Activated CD8-positive, alpha-beta T cell treated with anti-CD3 and anti-CD28 coated beads for 36 hours (primary cell): Measurements from ENCODE around the gene RIN3. TPM values are rescaled to one million over a fixed set of nuclear protein-coding genes. Genes with fewer than 3 reads are reported as not detected.

Experiments
- ATAC-seq: fragments of 200-7000 bp; cut with Tn5 transposase; one replicate; pipeline ENCODE4 v1.10.0; 2021; ENCODE audit warnings: mild to moderate bottlenecking, moderate library complexity
- CTCF ChIA-PET: fragments of 350-600 bp; sonication (Branson Sonifier 250); formaldehyde crosslinking; loops from one replicate; lab custom pipeline; 2021; ENCODE audit warnings: antibody characterized with exemption; lab: Charles Lee
- POLR2A ChIA-PET: fragments of 350-600 bp; sonication (Branson Sonifier 250); formaldehyde crosslinking; loops from one replicate; lab custom pipeline; 2021; ENCODE audit warnings: antibody characterized with exemption; lab: Charles Lee
- DNase-seq: peaks from one replicate; pipeline ENCODE4 v3.0.0-alpha.2; 2020
- H3K27ac Mint-ChIP-seq: one replicate; pipeline ENCODE4 v1.8.0; 2021; ENCODE audit warnings: mild to moderate bottlenecking, mixed read lengths
- H3K27me3 Mint-ChIP-seq: one replicate; pipeline ENCODE4 v1.8.0; 2021; ENCODE audit warnings: mixed read lengths
- H3K36me3 Mint-ChIP-seq: one replicate; pipeline ENCODE4 v1.8.0; 2021; ENCODE audit warnings: low read depth, mixed read lengths
- H3K4me1 Mint-ChIP-seq: one replicate; pipeline ENCODE4 v1.8.0; 2021; ENCODE audit warnings: low read depth, mixed read lengths
- H3K4me3 Mint-ChIP-seq: one replicate; pipeline ENCODE4 v1.8.0; 2021; ENCODE audit warnings: mild to moderate bottlenecking, moderate library complexity, mixed read lengths
- H3K9me3 Mint-ChIP-seq: one replicate; pipeline ENCODE4 v1.8.0; 2021; ENCODE audit warnings: mixed read lengths
- CTCF ChIP-seq: fragments of 200-600 bp; IDR thresholded peaks from one replicate; pipeline ENCODE4 v1.8.0; 2022; ENCODE audit warnings: antibody characterized with exemption, mild to moderate bottlenecking
- intact Hi-C: fragments of 100-400 bp; cut with micrococcal nuclease; formaldehyde crosslinking; loops from one replicate; pipeline ENCODE4 v1.10.0; 2022
- total RNA-seq, 2 experiments: library from RNA; stranded (reverse); gene quantifications; one replicate each; pipeline ENCODE4 v1.2.3, GENCODE V29; 2021

The RIN3 gene
- total RNA-seq, 2 experiments from 2014 or later = 61.3 to 62.4 TPM

- DNase-seq (no peak), ATAC-seq (no peak)
- ChIA-PET CTCF (interaction anchor here (1.1 to 2.1 kb wide), 3 partner anchors 33 to 38 kb away, joined by 3 to 6 read pairs (median 4); no protein-coding TSS in a partner anchor), POLR2A (interaction anchor here (1.3 kb wide), 1 partner anchor 101 kb away, joined by 3 read pairs; no protein-coding TSS in a partner anchor)
- no peak overlapping the region for H3K4me3 Mint-ChIP-seq
- peaks cover 60% of the 10 kb centered on the region for H3K4me1 Mint-ChIP-seq
- no peak for TF ChIP-seq CTCF
- no peaks in the 10 kb centered on the region for H3K27me3 Mint-ChIP-seq
- peak overlapping the region; percentile 68 for H3K27ac Mint-ChIP-seq
- intact Hi-C loops = no loop called here
- H3K36me3 Mint-ChIP-seq = peaks cover 54% of the 10 kb centered on the region
- peaks cover 11% of the 10 kb centered on the region for H3K9me3 Mint-ChIP-seq
Observed at GRCh38 chr14:92647797-92648279, 134.3 kb downstream of the RIN3 start.

- POLR2A ChIA-PET = no interaction called here
- Mint-ChIP-seq H3K9me3 (peaks cover 11% of the 10 kb centered on the region), H3K27me3 (no peaks in the 10 kb centered on the region), H3K4me1 (peaks cover 65% of the 10 kb centered on the region), H3K27ac (peak overlapping the region; percentile 97), H3K4me3 (no peak overlapping the region), H3K36me3 (peaks cover 58% of the 10 kb centered on the region)
- DNase-seq (no peak), ATAC-seq (no peak)
- CTCF ChIA-PET = no interaction called here
- TF ChIP-seq CTCF = no peak
- intact Hi-C loops = no loop called here
Observed at GRCh38 chr14:92649066-92649465, 135.5 kb downstream of the RIN3 start.

GRCh38 chr14:92649934-92650545 lies 136.5 kb downstream of the RIN3 start:
- DNase-seq (no peak), ATAC-seq (no peak)
- ChIA-PET CTCF (interaction anchor here (0.8 to 5.5 kb wide), 5 partner anchors 20 to 73 kb away, joined by 3 to 38 read pairs (median 6); no protein-coding TSS in a partner anchor), POLR2A (interaction anchor here (1.4 to 1.8 kb wide), 2 partner anchors 35 to 87 kb away, joined by 4 to 9 read pairs; no protein-coding TSS in a partner anchor)
- no peak for TF ChIP-seq CTCF
- Mint-ChIP-seq H3K27me3 (no peaks in the 10 kb centered on the region), H3K36me3 (peaks cover 55% of the 10 kb centered on the region), H3K4me1 (peaks cover 70% of the 10 kb centered on the region), H3K27ac (peak overlapping the region; percentile 97), H3K9me3 (peaks cover 6% of the 10 kb centered on the region), H3K4me3 (no peak overlapping the region)
- intact Hi-C loops = loop anchor here (5.0 kb wide), 1 partner anchor 33 kb away; no protein-coding TSS in a partner anchor

GRCh38 chr14:92650581-92651105 lies 137.1 kb downstream of the RIN3 start:
- H3K27me3 Mint-ChIP-seq = no peaks in the 10 kb centered on the region
- peaks cover 55% of the 10 kb centered on the region for H3K36me3 Mint-ChIP-seq
- intact Hi-C loops = loop anchor here (5.0 kb wide), 1 partner anchor 33 kb away; no protein-coding TSS in a partner anchor
- no peak for ATAC-seq
- TF ChIP-seq CTCF = no peak
- ChIA-PET CTCF (interaction anchor here (0.8 to 5.5 kb wide), 7 partner anchors 20 to 73 kb away, joined by 3 to 38 read pairs (median 6); no protein-coding TSS in a partner anchor), POLR2A (interaction anchor here (1.0 to 1.8 kb wide), 3 partner anchors 35 to 87 kb away, joined by 3 to 9 read pairs (median 4); no protein-coding TSS in a partner anchor)
- peak overlapping the region; percentile 94 for H3K4me3 Mint-ChIP-seq
- H3K27ac Mint-ChIP-seq = peak overlapping the region; percentile 97
- peaks cover 73% of the 10 kb centered on the region for H3K4me1 Mint-ChIP-seq
- no peak for DNase-seq
- peaks cover 2% of the 10 kb centered on the region for H3K9me3 Mint-ChIP-seq
